WERI-Rb-1 (cell line): Measurements from ENCODE around the gene EGR2.

ENCODE experiments used
- DNase-seq: peaks from one replicate; pipeline ENCODE4 v3.0.0-alpha.2; 2020
- H3K27ac ChIP-seq: fragments of 250-450 bp; sonication (Bioruptor Pico); 2 replicates; pipeline ENCODE4 v1.5.1; 2020; ENCODE audit warnings: mild to moderate bottlenecking, moderate library complexity
- H3K27me3 ChIP-seq: fragments of 250-450 bp; sonication (Bioruptor Pico); 2 replicates; pipeline ENCODE4 v1.5.1; 2021; ENCODE audit warnings: mild to moderate bottlenecking, low read depth, moderate library complexity; ENCODE audit not compliant: insufficient read depth, severe bottlenecking
- H3K36me3 ChIP-seq: fragments of 250-450 bp; sonication (Bioruptor Pico); 2 replicates; pipeline ENCODE4 v1.5.1; 2020; ENCODE audit warnings: mild to moderate bottlenecking, moderate library complexity
- H3K4me3 ChIP-seq: 2 replicates; pipeline ENCODE4 v1.5.1; 2011; ENCODE audit warnings: low read depth, mild to moderate bottlenecking, control low read depth, low read length
- H3K9me3 ChIP-seq: fragments of 250-450 bp; sonication (Bioruptor Pico); 2 replicates; pipeline ENCODE4 v1.5.1; 2021; ENCODE audit warnings: mild to moderate bottlenecking, moderate library complexity; ENCODE audit not compliant: severe bottlenecking
- CTCF ChIP-seq: IDR thresholded peaks from 2 replicates; pipeline ENCODE4 v1.5.1; 2011; ENCODE audit warnings: low read depth, mild to moderate bottlenecking, control low read depth, inconsistent platforms, low read length

EGR2 gene

GRCh38 chr10:62772186-62772974 lies 43.8 kb downstream of the EGR2 start:
- no peak for TF ChIP-seq CTCF
- H3K27me3 ChIP-seq = peaks cover 67% of the 10 kb centered on the region
- no peaks in the 10 kb centered on the region for H3K36me3 ChIP-seq
- H3K27ac ChIP-seq = no peak overlapping the region
- DNase-seq = no peak
- no peak overlapping the region for H3K4me3 ChIP-seq
- peaks cover 5% of the 10 kb centered on the region for H3K9me3 ChIP-seq

- H3K4me3 ChIP-seq = no peak overlapping the region
- no peaks in the 10 kb centered on the region for H3K36me3 ChIP-seq
- no peak overlapping the region for H3K27ac ChIP-seq
- no peaks in the 10 kb centered on the region for H3K9me3 ChIP-seq
- TF ChIP-seq CTCF = no peak
- H3K27me3 ChIP-seq = peaks cover 59% of the 10 kb centered on the region
- DNase-seq = no peak
Observed at GRCh38 chr10:62769574-62770242, 46.5 kb downstream of the EGR2 start.

- no peaks in the 10 kb centered on the region for H3K36me3 ChIP-seq
- DNase-seq = no peak
- no peaks in the 10 kb centered on the region for H3K9me3 ChIP-seq
- no peak overlapping the region for H3K27ac ChIP-seq
- TF ChIP-seq CTCF = no peak
- H3K27me3 ChIP-seq = peaks cover 43% of the 10 kb centered on the region
- H3K4me3 ChIP-seq = no peak overlapping the region
Observed at GRCh38 chr10:62766386-62766785, 49.8 kb downstream of the EGR2 start.

GRCh38 chr10:62765726-62766125 lies 50.4 kb downstream of the EGR2 start:
- Histone ChIP-seq H3K9me3 (no peaks in the 10 kb centered on the region), H3K36me3 (no peaks in the 10 kb centered on the region), H3K4me3 (no peak overlapping the region), H3K27ac (no peak overlapping the region), H3K27me3 (peaks cover 40% of the 10 kb centered on the region)
- DNase-seq = no peak
- no peak for TF ChIP-seq CTCF

- no peak for TF ChIP-seq CTCF
- Histone ChIP-seq H3K27me3 (peaks cover 48% of the 10 kb centered on the region), H3K9me3 (no peaks in the 10 kb centered on the region), H3K36me3 (no peaks in the 10 kb centered on the region), H3K4me3 (no peak overlapping the region), H3K27ac (no peak overlapping the region)
- DNase-seq = no peak
Observed at GRCh38 chr10:62764011-62764410, 52.2 kb downstream of the EGR2 start.

- no peaks in the 10 kb centered on the region for H3K9me3 ChIP-seq
- H3K27ac ChIP-seq = no peak overlapping the region
- H3K27me3 ChIP-seq = peaks cover 51% of the 10 kb centered on the region
- TF ChIP-seq CTCF = no peak
- no peak overlapping the region for H3K4me3 ChIP-seq
- no peak for DNase-seq
- H3K36me3 ChIP-seq = no peaks in the 10 kb centered on the region
Observed at GRCh38 chr10:62763155-62763554, 53.0 kb downstream of the EGR2 start.
